GM04503 (cell line): ENCODE measurements around the gene SMC2.

Source experiments
- DNase-seq: peaks from one replicate; pipeline ENCODE4 v3.0.0-alpha.2; 2012; ENCODE audit warnings: low read depth

The SMC2 gene

GRCh38 chr9:104093647-104094533 is at the start of gene SMC2:
TSS of gene SMC2 (plus strand) at chr9:104094309. CDS start at chr9:104095385, 1,076 bp downstream.
- peak; percentile 58 for DNase-seq

GRCh38 chr9:104068546-104068945 is 25.6 kb upstream of the SMC2 start:
- no peak for DNase-seq

- DNase-seq, result no peak
Observed at GRCh38 chr9:104069288-104069687, 24.8 kb upstream of the SMC2 start.

GRCh38 chr9:104071589-104071988 is 22.5 kb upstream of the SMC2 start:
- DNase-seq, result no peak

GRCh38 chr9:104073098-104073769 is 20.9 kb upstream of the SMC2 start:
- DNase-seq, result no peak

- no peak for DNase-seq
Observed at GRCh38 chr9:104073770-104074133, 20.4 kb upstream of the SMC2 start.

- DNase-seq, result peak; percentile 57
Observed at GRCh38 chr9:104074876-104075275, 19.2 kb upstream of the SMC2 start.

GRCh38 chr9:104075801-104076753 is 18.0 kb upstream of the SMC2 start:
- DNase-seq, result no peak

- no peak for DNase-seq
Observed at GRCh38 chr9:104078596-104078995, 15.5 kb upstream of the SMC2 start.

GRCh38 chr9:104080983-104081382 is 13.1 kb upstream of the SMC2 start:
- DNase-seq, result no peak

- DNase-seq, result no peak
Observed at GRCh38 chr9:104082168-104082567, 11.9 kb upstream of the SMC2 start.

GRCh38 chr9:104085525-104085924 is 8.6 kb upstream of the SMC2 start:
- no peak for DNase-seq

GRCh38 chr9:104087894-104088293 is 6.2 kb upstream of the SMC2 start:
- DNase-seq, result no peak

GRCh38 chr9:104088416-104088815 is 5.7 kb upstream of the SMC2 start:
- DNase-seq, result no peak

- DNase-seq, result no peak
Observed at GRCh38 chr9:104090578-104090977, 3.5 kb upstream of the SMC2 start.

GRCh38 chr9:104091116-104091515 is 3.0 kb upstream of the SMC2 start:
- no peak for DNase-seq

GRCh38 chr9:104091708-104092107 is 2.4 kb upstream of the SMC2 start:
- no peak for DNase-seq

GRCh38 chr9:104092192-104092591 is 1.9 kb upstream of the SMC2 start:
- DNase-seq, result no peak

- DNase-seq, result no peak
Observed at GRCh38 chr9:104092875-104093600, 1.1 kb upstream of the SMC2 start.

GRCh38 chr9:104094534-104095015 is 466 bp downstream of the SMC2 start:
- no peak for DNase-seq

GRCh38 chr9:104099630-104100029 is 5.5 kb downstream of the SMC2 start:
- DNase-seq, result no peak
